Kidney (tissue), 14 donors: ENCODE measurements around the gene NEK6. TPM values are rescaled to one million over a fixed set of nuclear protein-coding genes. Genes with fewer than 3 reads are reported as not detected.

Experiments used
- DNase-seq, 5 donors: peaks; one replicate each; pipeline ENCODE4 v3.0.0-alpha.2; 2013 to 2020
- FAIRE-seq: peaks from 2 replicates; lab custom pipeline; 2012; peaks lifted over from hg19 to GRCh38; lab: Jason Lieb, UNC
- H3K27ac ChIP-seq, 2 donors: one replicate each; pipeline ENCODE4 v1.7.0; 2013; ENCODE audit warnings: low read depth in 2 of 2, low read length in 2 of 2, inconsistent platforms in 1 of 2
- H3K27me3 ChIP-seq: one replicate; pipeline ENCODE4 v1.7.1; 2013; ENCODE audit warnings: low read length, inconsistent platforms; ENCODE audit not compliant: control insufficient read depth, insufficient read depth
- H3K36me3 ChIP-seq, 3 donors: one replicate each; pipeline versions ENCODE4 v1.7.0 to v1.7.1; 2013; ENCODE audit warnings: low read length in 3 of 3, control low read depth in 1 of 3, inconsistent platforms in 1 of 3; ENCODE audit not compliant: insufficient read depth in 3 of 3, control insufficient read depth in 2 of 3
- H3K4me1 ChIP-seq, 3 donors: one replicate each; pipeline versions ENCODE4 v1.7.0 to v1.7.1; 2013; ENCODE audit warnings: low read length in 3 of 3, inconsistent platforms in 1 of 3, low read depth in 1 of 3; ENCODE audit not compliant: control insufficient read depth in 2 of 3, insufficient read depth in 2 of 3
- H3K4me3 ChIP-seq, 3 donors: one replicate each; pipeline versions ENCODE4 v1.7.0 to v1.8.1; 2013; ENCODE audit warnings: low read length in 3 of 3, control low read depth in 1 of 3, inconsistent platforms in 1 of 3
- H3K9ac ChIP-seq, 3 donors: one replicate each; pipeline versions ENCODE4 v1.7.0 to v1.7.1; 2013; ENCODE audit warnings: low read length in 3 of 3, control low read depth in 1 of 3, inconsistent platforms in 1 of 3
- H3K9me3 ChIP-seq, 3 donors: one replicate each; pipeline versions ENCODE4 v1.7.0 to v1.7.1; 2013; ENCODE audit warnings: low read length in 3 of 3, control low read depth in 1 of 3, inconsistent platforms in 1 of 3; ENCODE audit not compliant: control insufficient read depth in 2 of 3, insufficient read depth in 1 of 3
- CTCF ChIP-seq: IDR thresholded peaks from 3 replicates; pipeline ENCODE4 v1.5.1; 2012; ENCODE audit warnings: mild to moderate bottlenecking, moderate library complexity, borderline replicate concordance; ENCODE audit not compliant: insufficient read depth; ENCODE audit errors: extremely low read depth
- intact Hi-C: fragments of 100-400 bp; cut with DNase I; formaldehyde crosslinking; loops from one replicate; pipeline ENCODE4 v1.11.1; 2022
- polyA plus RNA-seq: library from polyadenylated mRNA; stranded (reverse); fragments of 350-450 nt; fragmentation: Illumina TruSeq; extraction: RNeasy Lipid Tissue Mini Kit (QIAGEN cat#74804); gene quantifications from one replicate; pipeline ENCODE4 v1.2.3, GENCODE V29; 2014; ENCODE audit warnings: low read depth, low replicate concordance; ENCODE audit not compliant: insufficient read depth
- total RNA-seq: library from RNA; stranded (reverse); fragmentation: NEBNext Ultra II Directional; extraction: Animal tissue kit (Norgen Biotek cat#: 25700); gene quantifications from one replicate; pipeline ENCODE4 v1.2.1, GENCODE V29; 2021
- donor health status: control.
- donor health status: control.
- donor health status: control.
- donor health status: control.
- donor health status: control.
- donor health status: DM: yes; HTN: yes; CAD: no.
- donor health status: Normal renal cell carcinoma (clear cell type).

The NEK6 gene
- total and polyA plus RNA-seq, 2 donors from 2014 or later, result 14.9 to 82.1 TPM

- FAIRE-seq (no peak), DNase-seq (no peak)
- H3K4me3 ChIP-seq, result no peak overlapping the region
- no peaks in the 10 kb centered on the region for H3K36me3 ChIP-seq
- peak overlapping the region in 1 of 3 donors; percentile 3 for H3K9ac ChIP-seq
- peak overlapping the region in 1 of 2 donors; percentile 49 for H3K27ac ChIP-seq
- TF ChIP-seq CTCF, result no peak
- intact Hi-C loops, result no loop called here
- peaks cover 2 to 38% (median 36%) of the 10 kb centered on the region in 3 donors for H3K4me1 ChIP-seq
- H3K9me3 ChIP-seq, result no peaks in the 10 kb centered on the region
- H3K27me3 ChIP-seq, result no peaks in the 10 kb centered on the region
Measured at GRCh38 chr9:124261736-124262648, 4.2 kb downstream of the NEK6 start.

DNA sequence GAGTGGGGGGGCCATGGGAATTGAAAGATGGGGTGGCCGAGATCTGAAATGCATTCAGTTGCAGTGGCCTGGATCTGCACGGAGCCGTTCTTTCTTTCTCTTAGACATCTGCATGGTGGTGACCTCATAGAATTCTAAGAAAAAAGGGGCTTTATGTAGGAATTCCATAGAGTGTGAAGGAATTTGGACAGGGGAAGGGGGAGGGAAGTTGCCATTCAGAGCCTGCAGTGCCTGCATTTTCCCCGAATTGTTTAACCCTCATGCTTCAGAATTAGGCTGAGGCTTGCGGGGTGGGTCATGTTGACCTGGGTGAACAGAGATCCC, 4.9 kb downstream of the NEK6 start:
- intact Hi-C loops, result no loop called here
- Histone ChIP-seq H3K36me3 (no peaks in the 10 kb centered on the region), H3K9me3 (no peaks in the 10 kb centered on the region), H3K9ac (no peak overlapping the region), H3K27me3 (no peaks in the 10 kb centered on the region), H3K4me1 (peaks cover 2 to 41% (median 36%) of the 10 kb centered on the region in 3 donors), H3K4me3 (no peak overlapping the region), H3K27ac (no peak overlapping the region)
- DNase-seq (peak in 1 of 5 donors; percentile 77), FAIRE-seq (no peak)
- no peak for TF ChIP-seq CTCF

- Histone ChIP-seq H3K27me3 (no peaks in the 10 kb centered on the region), H3K9ac (no peak overlapping the region), H3K4me3 (no peak overlapping the region), H3K4me1 (peaks cover 2 to 45% (median 42%) of the 10 kb centered on the region in 3 donors), H3K27ac (no peak overlapping the region), H3K36me3 (no peaks in the 10 kb centered on the region), H3K9me3 (no peaks in the 10 kb centered on the region)
- FAIRE-seq (no peak), DNase-seq (no peak)
- no peak for TF ChIP-seq CTCF
- intact Hi-C loops, result no loop called here
Measured at GRCh38 chr9:124263213-124263612, 5.5 kb downstream of the NEK6 start.
